RKO (cell line): ENCODE results near the gene OPHN1.
"Not testable (repeated sequence)": the region's sequence is repeated elsewhere in the genome, so short reads cannot be mapped to it uniquely, and the experiment has no call there.

Source experiments
- DNase-seq: peaks from one replicate; pipeline ENCODE4 v3.0.0-alpha.2; 2016; ENCODE audit warnings: low spot score

Gene OPHN1

DNA sequence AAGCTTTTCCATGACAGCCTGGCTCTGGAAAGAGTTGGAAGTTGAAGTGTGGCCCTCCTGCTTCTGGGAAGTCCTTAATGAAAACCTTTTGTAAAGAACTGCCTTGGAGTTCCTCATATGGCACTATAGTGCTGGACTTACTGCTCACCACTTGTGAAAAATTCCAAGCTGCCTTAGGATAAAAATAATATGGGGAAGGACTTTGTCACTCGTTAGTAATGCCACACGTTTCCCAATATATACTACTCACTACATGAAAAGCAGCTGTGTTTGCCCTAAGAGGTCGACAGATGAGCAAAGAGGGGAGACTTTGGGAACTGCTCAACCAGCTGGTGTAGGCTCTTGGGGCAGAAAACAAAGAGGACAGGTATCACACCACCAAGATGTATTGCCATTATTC is 11.7 kb downstream of the OPHN1 start:
- DNase-seq, result no peak

GRCh38 chrX:68420559-68420958 is 12.7 kb downstream of the OPHN1 start:
- DNase-seq, result no peak

DNA sequence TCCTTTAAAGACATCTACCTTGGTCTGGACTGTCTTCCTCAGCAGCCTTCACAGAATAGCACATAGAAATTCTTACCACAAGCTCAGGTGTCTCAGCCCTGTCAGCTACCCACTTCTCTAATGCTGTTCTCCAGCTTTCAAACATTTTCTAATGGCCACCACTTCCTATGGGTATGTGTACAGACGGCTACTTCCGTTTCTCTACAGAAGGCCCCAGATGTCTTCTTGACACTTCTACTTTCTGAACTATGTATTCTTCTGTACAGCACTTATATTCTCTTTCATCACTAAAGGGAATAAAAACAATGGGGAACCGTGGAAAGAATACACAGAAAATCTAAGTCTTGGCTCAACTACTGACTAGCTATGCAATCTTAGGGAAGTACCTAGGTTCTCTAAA is 13.3 kb downstream of the OPHN1 start:
- DNase-seq, result no peak

GRCh38 chrX:68417651-68418050 is 15.6 kb downstream of the OPHN1 start:
- DNase-seq, result no peak

DNA sequence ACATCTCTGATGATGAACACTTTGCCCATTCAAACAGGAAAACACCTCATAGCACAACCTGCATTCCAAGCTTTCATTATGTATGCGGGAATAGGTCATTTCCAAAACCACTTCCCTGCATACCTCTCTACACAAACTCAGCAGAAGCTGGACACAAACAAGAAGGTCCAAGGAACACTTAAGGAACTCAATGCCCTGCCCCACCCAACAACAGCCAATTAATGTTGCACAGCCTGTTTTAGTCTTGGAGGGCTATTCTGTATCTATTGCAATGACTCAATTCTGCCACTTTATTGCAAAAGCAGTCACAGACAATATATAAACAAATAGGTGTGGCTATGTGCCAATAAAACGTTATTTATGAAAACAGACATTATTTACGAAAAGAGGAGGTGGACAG is 16.7 kb downstream of the OPHN1 start:
- no peak for DNase-seq

DNA sequence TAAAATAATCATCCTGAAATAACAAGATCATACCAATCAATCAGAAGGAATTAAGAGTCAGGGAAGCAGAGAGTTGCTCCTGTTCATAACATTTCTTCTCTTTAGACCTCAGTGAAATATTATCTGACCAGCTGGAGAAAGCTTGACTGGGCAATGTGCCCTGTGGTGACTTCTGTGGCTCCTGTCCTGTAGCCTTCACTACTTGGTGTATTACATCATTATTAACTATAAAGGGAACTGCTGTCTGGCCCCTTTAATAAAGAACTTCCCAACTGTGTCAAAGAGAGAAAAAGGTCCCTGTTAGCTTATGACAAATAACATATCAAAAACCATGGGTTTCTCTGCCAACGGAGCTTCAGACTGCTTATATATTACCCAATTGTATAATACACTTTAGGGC is 18.0 kb downstream of the OPHN1 start:
- DNase-seq, result no peak

GRCh38 chrX:68413254-68413653 is 20.0 kb downstream of the OPHN1 start:
- DNase-seq, result no peak

DNA sequence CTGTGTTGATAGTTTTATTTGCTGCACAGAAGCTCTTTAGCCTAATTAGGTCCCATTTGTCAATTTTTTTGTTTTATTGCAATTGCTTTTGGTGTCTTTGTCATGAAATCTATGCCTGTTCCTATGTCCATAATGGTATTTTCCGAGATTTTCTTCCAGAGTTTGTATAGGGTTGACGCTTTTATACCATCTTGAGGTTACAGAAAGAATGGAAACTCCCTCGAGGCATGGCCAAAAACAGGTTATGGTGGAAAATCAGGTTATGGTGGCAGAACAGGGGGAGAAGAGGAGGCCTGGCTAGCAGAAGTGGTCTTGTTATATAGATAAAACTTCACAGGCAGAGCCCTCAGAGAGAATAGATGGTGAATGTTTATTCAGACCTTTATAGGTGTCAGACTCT is 21.6 kb downstream of the OPHN1 start:
- DNase-seq, result no peak

DNA sequence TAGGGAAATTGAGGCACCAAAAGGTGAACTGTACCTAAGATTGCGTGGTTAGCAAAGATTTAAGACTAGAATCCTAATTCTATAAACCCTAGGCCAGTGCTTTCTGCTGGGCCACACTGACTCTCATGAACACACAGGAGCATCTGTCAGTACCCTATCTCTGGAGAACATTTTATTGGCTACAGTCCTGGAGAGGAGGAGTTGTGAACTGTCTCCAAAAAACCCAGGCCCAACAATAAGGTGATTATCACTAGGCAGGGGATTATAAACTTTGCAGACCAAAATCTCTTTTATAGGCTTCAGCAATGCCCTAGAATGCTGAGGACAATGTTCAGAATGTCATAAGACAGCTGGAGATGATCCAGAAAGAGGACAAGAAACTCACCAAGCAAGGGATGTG is 24.1 kb downstream of the OPHN1 start:
- no peak for DNase-seq

DNA sequence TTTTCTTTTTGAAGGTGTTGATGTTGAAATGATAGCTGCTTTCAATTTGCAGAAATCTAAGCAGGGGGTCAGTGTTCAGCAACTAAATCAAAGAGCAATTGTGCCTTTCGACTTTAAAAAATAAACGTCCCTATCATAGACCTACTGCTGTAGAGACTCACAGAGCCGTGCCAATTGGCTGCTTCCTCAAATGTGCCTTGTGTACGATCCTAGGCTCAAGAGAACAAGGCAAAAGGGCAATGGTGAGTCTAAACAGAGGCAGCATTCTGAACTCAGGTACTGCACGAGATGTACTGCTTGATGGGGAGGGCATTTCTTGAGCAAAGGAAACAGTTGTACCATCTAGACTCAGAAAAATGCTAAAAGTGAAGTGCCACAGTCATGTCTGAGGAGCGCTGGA is 29.8 kb downstream of the OPHN1 start:
- no peak for DNase-seq

DNA sequence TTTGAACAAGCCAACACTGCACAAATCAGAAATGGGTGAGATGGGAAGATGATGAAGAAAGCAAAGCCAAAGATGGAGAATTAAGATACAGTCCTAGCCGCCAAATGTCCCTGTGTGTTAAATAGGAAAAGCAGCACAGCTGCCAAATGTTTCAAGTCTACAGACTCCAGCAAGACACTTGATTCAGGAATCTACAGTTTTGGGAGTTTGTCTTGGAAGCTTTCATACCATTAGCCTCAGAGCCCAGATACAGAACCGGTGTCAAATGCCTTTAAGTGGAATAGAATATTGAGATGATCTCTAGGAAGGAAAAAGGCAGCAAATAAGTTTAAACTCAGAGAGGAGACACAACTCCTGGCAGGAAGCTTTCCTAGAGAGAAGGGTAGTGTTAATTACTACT is 30.3 kb downstream of the OPHN1 start:
- DNase-seq, result no peak

DNA sequence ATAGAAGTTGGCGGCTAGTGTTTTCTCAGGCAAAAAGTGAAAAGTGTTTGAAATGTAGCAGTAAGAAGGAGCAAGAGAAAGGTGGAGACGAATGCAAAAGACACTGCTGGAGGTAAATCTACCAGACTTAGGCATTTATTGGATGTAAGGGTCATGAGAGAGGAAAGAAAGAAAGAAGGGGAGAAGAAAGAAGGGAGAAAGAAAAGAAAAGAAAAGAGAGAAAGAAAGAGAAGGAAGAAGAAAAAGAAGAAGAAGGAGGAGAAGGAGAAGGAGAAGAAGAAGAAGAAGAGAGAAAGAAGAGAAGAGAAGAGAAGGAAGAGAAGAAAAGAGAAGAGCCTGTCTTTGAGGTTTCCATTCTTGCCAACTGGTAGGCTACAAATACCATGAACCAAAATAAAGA is 31.2 kb downstream of the OPHN1 start:
- DNase-seq, result no peak

DNA sequence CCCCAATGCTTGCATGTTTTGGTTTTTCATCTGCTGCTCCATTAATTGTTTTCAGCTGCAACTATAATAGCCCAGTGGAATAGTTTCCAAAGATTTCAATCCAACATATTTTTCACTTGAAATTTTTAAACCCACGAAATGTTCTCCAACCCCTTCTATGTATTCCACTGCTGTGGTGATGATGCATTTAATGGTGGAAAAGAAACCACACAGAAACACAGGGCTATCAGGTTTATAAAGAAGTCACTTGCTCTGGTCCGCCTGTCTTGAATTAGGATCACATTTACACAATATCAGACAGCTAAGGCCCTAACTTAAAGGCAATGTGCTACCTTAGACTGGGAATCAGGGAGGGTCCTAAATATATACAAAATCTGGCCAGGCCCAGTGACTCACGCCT is 35.0 kb downstream of the OPHN1 start:
- no peak for DNase-seq

DNA sequence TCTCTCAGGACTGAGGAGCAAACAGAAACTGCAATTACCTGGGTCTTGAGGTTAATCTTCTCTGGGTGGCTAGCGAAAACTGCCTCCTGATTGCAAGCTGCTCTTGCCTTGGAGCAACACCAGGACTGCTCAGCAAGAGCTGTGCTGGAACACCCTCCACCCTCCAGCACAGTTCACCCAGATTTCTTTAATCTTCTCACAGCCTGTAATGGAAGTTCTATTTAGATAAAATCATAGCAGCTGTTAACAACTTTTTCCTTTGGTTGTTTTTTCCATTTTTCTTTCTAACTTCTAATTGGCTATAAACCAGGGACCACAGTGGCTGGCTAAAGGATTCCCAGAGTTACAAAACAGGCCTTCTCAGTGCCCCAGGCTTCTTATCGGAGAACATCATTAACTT is 36.3 kb downstream of the OPHN1 start:
- DNase-seq, result no peak

DNA sequence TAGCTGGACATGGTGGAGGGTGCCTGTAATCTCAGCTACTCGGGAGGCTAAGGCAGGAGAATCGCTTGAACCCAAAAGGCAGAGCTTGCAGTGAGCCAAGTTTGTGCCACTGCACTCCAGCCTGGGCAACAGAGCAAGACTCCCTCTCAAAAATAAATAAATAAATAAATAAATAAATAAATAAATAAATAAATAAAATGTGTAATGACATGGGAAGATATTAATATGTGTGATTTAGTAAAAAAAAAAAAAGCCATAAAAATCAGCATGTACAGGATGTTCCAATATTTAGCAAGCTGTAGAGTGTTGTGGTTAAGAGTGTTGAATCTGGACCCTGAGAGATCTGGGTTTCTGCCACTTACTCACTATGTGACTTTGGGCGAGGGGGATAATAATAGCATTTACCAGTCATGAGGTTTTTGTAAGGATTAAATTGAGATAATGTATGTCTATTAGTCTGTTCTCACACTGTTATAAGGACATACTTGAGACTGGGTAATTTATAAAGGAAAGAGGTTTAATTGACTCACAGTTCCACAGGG is 43.8 kb downstream of the OPHN1 start:
- DNase-seq, result not testable (repeated sequence)

DNA sequence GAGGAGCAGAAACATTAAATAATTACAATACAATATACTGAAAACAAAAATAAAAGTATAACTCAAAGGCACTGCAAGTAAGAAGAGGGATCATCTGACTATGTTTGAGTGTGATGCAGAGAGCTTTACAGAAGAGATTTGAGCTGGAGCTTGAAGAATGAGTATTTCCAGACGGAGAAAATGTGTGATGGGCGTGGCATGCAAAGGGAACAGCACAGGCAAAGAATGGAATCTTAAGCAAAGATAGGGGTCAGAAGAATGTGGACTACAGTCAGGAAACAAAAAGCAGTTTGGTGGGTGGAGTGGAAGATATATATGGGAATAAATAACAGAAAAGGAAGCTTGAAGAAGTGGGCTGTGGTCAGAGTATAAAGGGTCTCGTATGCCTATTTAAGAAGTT is 45.5 kb downstream of the OPHN1 start:
- DNase-seq, result no peak

- DNase-seq, result no peak
Observed at GRCh38 chrX:68383540-68383939, 49.8 kb downstream of the OPHN1 start.

- DNase-seq, result not testable (repeated sequence)
Observed at GRCh38 chrX:68377579-68377978, 55.7 kb downstream of the OPHN1 start.

GRCh38 chrX:68376373-68376772 is 56.9 kb downstream of the OPHN1 start:
- no peak for DNase-seq

DNA sequence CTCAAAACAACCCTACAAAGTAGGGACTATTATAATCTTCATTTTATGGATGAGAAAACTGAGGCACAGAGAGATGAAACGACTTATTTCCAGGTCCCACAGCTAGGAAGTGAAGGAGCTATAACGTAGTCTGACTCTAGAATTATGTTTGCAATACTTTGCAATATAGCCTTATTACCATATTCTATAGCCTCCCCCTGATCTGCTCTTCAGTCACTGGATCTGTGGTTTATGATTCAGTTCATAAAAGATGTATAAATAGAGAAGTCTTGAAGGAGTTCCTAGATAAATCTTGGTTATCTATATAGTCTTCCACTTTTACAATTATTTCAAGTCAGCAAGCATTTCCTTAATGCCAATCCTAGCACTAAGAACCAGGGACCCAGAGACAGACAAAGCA is 57.5 kb downstream of the OPHN1 start:
- DNase-seq, result no peak

GRCh38 chrX:68372665-68373064 is 60.6 kb downstream of the OPHN1 start:
- DNase-seq, result no peak

- DNase-seq, result no peak
Observed at GRCh38 chrX:68369559-68369958, 63.7 kb downstream of the OPHN1 start.

DNA sequence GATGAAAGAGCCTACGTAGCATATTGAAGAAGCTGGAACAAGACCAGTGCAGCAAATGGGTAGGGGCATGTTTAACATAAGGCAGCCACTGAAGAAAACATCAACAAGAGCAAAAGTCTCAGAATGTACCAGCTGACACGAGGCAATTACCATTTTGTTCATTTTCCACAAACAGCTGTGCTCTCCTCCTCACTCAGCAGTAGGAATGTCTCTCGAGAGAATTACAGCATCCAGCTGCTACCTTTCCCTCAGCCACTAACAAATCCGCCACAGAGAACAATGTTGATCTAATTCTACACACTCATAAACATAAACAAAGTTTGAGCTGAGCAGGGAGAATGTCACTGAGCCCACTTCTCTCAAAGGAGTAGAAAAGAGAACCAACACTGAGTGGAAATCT is 68.0 kb downstream of the OPHN1 start:
- DNase-seq, result no peak

GRCh38 chrX:68363984-68364383 is 69.3 kb downstream of the OPHN1 start:
- DNase-seq, result no peak

GRCh38 chrX:68358679-68359078 is 74.6 kb downstream of the OPHN1 start:
- DNase-seq, result no peak
